Measurements from ENCODE around the gene PIP5K1C.
"Not testable (repeated sequence)": the region's sequence is repeated elsewhere in the genome, so short reads cannot be mapped to it uniquely, and the experiment has no call there.

PIP5K1C gene

DNA sequence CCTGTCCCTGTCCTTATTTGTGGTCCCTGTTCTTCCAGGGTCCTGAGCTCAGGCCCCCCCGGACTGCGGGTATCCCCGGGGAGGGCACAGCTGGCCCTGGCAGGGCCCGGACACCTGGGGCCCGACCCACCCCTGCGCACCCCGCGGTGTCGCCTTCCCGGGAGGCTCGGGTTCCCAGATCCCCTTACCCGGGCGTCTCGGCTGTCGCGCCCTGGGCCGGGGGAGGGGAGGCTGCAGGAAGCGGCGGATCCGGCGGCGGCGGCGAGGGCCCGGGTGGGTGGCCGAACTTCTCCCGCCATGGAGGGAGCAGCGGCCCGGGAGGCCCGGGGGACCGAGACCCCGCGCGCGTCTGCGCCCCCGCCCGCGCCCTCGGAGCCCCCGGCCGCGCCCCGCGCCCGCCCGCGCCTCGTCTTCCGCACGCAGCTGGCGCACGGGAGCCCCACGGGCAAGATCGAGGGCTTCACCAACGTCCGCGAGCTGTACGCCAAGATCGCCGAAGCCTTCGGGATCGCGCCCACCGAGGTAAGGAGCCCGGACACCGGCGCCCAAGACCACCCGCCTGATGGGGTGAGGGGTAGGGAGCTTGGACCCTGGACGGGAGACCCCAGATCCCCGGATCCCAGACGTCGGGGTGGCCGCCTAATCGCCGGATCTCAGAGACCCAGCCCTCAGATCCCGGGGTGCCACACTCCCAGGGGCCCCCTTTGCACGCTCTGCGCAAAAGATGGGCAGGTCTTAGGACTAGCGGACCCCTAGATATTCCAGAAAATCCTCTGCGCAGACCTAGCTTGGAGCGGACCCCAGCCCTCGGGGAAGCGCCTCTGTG lies 114.8 kb downstream of the PIP5K1C start, which contains the start of gene GIPC3:
GIPC3 (plus strand) TSS at position 178 of the 826 bp plus-strand sequence; CDS start at position 298, 120 bp downstream.
- no peak for DNase-seq

DNA sequence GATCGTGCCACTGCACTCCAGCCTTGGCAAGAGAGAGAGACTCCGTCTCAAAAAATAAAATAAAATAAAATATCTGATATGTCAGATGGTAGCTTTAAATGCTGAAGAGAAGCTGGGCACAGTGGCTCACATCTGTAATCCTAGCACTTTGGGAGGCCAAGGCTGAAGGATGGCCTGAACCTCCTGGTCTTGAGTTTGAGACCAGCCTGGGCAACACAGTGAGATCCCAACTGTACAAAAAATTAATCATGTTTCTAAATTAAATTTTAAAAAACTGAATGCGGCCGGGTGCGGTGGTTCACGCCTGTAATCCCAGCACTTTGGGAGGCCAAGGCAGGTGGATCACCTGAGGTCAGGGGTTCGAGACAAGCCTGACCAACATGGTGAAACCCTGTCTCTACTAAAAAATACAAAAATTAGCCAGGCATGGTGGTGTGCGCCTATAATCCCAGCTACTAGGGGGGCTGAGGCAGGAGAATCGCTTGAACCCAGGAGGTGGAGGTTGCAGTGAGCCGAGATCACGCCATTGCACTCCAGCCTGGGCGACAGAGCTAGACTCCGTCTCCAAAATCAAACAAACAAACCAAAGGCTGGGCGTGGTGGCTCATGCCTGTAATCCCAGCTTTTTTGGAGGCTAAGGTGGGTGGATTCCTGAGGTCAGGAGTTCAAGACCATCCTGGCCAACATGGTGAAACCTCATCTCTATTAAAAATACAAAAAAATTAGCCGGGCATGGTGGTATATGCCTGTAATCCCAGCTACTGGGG lies 116.0 kb downstream of the PIP5K1C start:
- DNase-seq = not testable (repeated sequence)

DNA sequence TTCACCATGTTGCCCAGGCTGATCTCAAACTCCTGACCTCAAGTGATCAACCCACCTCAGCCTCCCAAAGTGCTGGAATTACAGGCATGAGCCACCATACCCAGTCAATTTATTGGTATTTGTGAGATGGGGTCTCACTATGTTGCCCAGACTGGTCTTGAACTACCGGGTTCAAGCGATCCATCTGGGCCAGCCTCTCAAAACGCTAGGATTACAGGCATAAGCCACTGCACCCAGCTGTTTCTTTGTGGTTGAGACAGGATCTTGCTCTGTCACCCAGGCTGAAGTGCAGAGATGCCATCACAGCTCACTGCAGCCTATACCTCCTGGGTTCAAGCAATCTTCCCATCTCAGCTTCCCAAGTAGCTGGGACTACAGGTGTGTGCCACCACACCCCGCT lies 118.5 kb downstream of the PIP5K1C start:
- DNase-seq = peak; percentile 41

All from MV-4-11 (cell line).